Chondrocyte (in vitro differentiated cells): ENCODE results near the gene EFHD2. TPM values are rescaled to one million over a fixed set of nuclear protein-coding genes. Genes with fewer than 3 reads are reported as not detected.
A peak's percentile ranks its signal among the peaks of the same experiment; 100 is the strongest.
"Not testable (repeated sequence)": the region's sequence is repeated elsewhere in the genome, so short reads cannot be mapped to it uniquely, and the experiment has no call there.

Source experiments
- DNase-seq: peaks from one replicate; pipeline ENCODE4 v3.0.0; 2021; ENCODE audit warnings: mixed read lengths, low spot score
- H3K27ac Mint-ChIP-seq: one replicate; pipeline ENCODE4 v1.8.0; 2021; ENCODE audit warnings: mild to moderate bottlenecking, moderate library complexity, mixed read lengths; ENCODE audit not compliant: unreplicated experiment
- H3K27me3 Mint-ChIP-seq: 2 replicates; pipeline ENCODE4 v1.8.0; 2021; ENCODE audit warnings: low read depth, mixed read lengths
- H3K36me3 Mint-ChIP-seq: 2 replicates; pipeline ENCODE4 v1.8.0; 2021; ENCODE audit warnings: low read depth, mixed read lengths
- H3K4me1 Mint-ChIP-seq: 2 replicates; pipeline ENCODE4 v1.8.0; 2021; ENCODE audit warnings: low read depth, mild to moderate bottlenecking, mixed read lengths
- H3K4me3 Mint-ChIP-seq: one replicate; pipeline ENCODE4 v1.8.0; 2021; ENCODE audit warnings: mild to moderate bottlenecking, moderate library complexity, mixed read lengths; ENCODE audit not compliant: unreplicated experiment
- H3K9me3 Mint-ChIP-seq: 2 replicates; pipeline ENCODE4 v1.8.0; 2021; ENCODE audit warnings: low read depth, mixed read lengths
- total RNA-seq: library from RNA; stranded (reverse); gene quantifications from 3 replicates; pipeline ENCODE4 v1.2.1, GENCODE V29; 2021
- TF ChIP-seq, protein P1 (sequence below): fragments of 200-600 bp; sonication (generic); IDR thresholded peaks from 2 replicates; pipeline ENCODE4 v1.5.0; 2021; ENCODE audit warnings: antibody characterized with exemption, mild to moderate bottlenecking, moderate library complexity

The EFHD2 gene
- total RNA-seq, 1 donor from 2014 or later = 7.9 TPM

DNA sequence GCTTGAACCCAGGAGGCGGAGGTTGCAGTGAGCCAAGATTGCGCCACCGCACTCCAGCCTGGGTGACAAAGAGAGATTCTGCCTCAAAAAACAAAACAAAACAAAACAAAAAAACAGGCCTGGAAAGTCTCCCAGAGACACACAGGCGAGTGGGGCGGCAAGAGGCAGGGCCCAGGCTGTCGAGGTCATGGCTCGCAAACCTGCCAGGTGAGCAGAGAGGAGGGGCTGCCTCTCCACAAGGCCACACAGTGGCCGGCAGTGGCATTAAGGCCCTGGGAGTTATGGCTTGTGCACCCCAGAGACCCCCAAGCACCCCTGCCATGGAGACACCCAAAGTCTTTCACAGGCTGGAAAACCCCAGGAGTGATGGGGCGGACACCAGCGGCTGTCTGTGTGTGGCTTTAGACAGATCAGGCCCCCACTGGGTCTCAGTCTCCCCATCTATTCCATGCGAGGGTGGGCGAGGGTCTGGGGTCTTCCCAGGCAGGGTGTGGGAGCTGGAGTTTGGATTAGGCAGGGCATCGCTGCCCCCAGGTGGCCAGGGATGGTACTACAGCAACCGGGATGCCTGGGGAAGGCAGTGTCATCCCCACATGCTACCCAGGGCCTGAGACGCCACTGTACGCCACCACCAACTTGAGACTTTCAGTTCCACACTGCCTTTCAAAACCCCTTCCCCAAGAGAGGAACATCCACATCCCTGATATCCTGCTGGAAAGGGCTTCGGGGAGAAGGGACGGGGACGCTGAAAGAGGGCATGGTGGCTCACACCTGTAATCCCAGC, 21.3 kb downstream of the EFHD2 start:
- Mint-ChIP-seq H3K4me1 (peaks cover 8% of the 10 kb centered on the region), H3K4me3 (no peak overlapping the region), H3K36me3 (peaks cover 2% of the 10 kb centered on the region), H3K9me3 (no peaks in the 10 kb centered on the region), H3K27ac (no peak overlapping the region), H3K27me3 (no peaks in the 10 kb centered on the region)
- TF ChIP-seq, protein P1, sequence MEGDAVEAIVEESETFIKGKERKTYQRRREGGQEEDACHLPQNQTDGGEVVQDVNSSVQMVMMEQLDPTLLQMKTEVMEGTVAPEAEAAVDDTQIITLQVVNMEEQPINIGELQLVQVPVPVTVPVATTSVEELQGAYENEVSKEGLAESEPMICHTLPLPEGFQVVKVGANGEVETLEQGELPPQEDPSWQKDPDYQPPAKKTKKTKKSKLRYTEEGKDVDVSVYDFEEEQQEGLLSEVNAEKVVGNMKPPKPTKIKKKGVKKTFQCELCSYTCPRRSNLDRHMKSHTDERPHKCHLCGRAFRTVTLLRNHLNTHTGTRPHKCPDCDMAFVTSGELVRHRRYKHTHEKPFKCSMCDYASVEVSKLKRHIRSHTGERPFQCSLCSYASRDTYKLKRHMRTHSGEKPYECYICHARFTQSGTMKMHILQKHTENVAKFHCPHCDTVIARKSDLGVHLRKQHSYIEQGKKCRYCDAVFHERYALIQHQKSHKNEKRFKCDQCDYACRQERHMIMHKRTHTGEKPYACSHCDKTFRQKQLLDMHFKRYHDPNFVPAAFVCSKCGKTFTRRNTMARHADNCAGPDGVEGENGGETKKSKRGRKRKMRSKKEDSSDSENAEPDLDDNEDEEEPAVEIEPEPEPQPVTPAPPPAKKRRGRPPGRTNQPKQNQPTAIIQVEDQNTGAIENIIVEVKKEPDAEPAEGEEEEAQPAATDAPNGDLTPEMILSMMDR = peak; percentile 98
- peak; percentile 80 for DNase-seq

DNA sequence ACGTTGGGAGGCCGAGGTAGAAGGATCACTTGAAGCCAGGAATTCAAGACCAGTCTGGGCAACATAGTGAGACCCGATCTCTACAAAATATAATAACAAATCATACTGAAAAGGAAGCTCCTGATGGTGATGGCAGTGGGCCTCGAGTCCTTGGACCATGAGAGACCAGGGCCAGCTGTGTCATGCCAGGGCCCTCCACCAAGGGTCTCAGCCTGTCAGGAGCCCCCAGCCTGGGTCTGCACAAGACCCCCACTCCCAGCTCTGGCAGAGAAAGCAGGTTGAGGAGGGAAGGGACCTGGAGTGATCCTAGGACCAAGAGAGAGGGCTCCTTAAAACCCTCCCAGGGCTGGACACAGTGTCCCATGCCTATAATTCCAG, 21.9 kb downstream of the EFHD2 start:
- Mint-ChIP-seq H3K36me3 (peaks cover 2% of the 10 kb centered on the region), H3K27ac (no peak overlapping the region), H3K4me3 (no peak overlapping the region), H3K4me1 (peaks cover 2% of the 10 kb centered on the region), H3K9me3 (no peaks in the 10 kb centered on the region), H3K27me3 (no peaks in the 10 kb centered on the region)
- no peak for DNase-seq
- TF ChIP-seq, protein P1 = no peak

- H3K4me3 Mint-ChIP-seq = no peak overlapping the region
Observed at GRCh38 chr1:15432324-15432723, 22.6 kb downstream of the EFHD2 start.

DNA sequence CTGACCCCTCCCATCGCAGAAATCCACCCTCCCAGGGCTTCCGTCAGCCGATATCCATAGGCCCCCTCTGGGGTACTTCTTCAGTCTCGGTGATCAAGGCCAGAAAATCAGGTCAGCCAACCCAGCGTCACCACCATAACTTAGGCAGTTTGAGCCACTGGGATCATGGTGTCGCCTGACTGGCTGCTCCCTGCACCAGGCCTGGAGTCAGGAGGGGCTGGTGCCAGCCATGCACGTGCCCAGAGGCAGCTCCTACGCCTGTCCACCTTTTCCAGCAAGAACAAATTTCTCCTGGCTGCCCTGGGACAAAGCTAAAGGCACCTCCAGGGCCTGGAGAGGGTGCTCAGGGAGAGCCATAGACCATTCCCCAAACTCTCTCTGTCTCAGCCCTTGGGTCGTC, 23.8 kb downstream of the EFHD2 start:
- no peaks in the 10 kb centered on the region for H3K9me3 Mint-ChIP-seq
- H3K4me3 Mint-ChIP-seq = no peak overlapping the region
- H3K4me1 Mint-ChIP-seq = no peaks in the 10 kb centered on the region
- H3K27me3 Mint-ChIP-seq = no peaks in the 10 kb centered on the region
- DNase-seq = peak; percentile 50
- H3K36me3 Mint-ChIP-seq = no peaks in the 10 kb centered on the region
- no peak overlapping the region for H3K27ac Mint-ChIP-seq
- TF ChIP-seq, protein P1 = no peak

More at GRCh38 chr1:15432324-15432723, 22.6 kb downstream of the EFHD2 start:
- TF ChIP-seq, protein P1 = no peak
- no peaks in the 10 kb centered on the region for H3K27me3 Mint-ChIP-seq
- H3K9me3 Mint-ChIP-seq = no peaks in the 10 kb centered on the region
- H3K27ac Mint-ChIP-seq = no peak overlapping the region
- peak; percentile 61 for DNase-seq
- H3K4me1 Mint-ChIP-seq = no peaks in the 10 kb centered on the region
- peaks cover 2% of the 10 kb centered on the region for H3K36me3 Mint-ChIP-seq

GRCh38 chr1:15434739-15435138, 25.1 kb downstream of the EFHD2 start:
- not testable (repeated sequence) for H3K9me3 Mint-ChIP-seq, H3K4me1 Mint-ChIP-seq, DNase-seq, H3K27me3 Mint-ChIP-seq, H3K36me3 Mint-ChIP-seq, H3K4me3 Mint-ChIP-seq, H3K27ac Mint-ChIP-seq
